ENCODE data around the gene GPR152. TPM values are rescaled to one million over a fixed set of nuclear protein-coding genes. Genes with fewer than 3 reads are reported as not detected.

The GPR152 gene
- total RNA-seq, 6 donors from 2014 or later, result not detected

DNA sequence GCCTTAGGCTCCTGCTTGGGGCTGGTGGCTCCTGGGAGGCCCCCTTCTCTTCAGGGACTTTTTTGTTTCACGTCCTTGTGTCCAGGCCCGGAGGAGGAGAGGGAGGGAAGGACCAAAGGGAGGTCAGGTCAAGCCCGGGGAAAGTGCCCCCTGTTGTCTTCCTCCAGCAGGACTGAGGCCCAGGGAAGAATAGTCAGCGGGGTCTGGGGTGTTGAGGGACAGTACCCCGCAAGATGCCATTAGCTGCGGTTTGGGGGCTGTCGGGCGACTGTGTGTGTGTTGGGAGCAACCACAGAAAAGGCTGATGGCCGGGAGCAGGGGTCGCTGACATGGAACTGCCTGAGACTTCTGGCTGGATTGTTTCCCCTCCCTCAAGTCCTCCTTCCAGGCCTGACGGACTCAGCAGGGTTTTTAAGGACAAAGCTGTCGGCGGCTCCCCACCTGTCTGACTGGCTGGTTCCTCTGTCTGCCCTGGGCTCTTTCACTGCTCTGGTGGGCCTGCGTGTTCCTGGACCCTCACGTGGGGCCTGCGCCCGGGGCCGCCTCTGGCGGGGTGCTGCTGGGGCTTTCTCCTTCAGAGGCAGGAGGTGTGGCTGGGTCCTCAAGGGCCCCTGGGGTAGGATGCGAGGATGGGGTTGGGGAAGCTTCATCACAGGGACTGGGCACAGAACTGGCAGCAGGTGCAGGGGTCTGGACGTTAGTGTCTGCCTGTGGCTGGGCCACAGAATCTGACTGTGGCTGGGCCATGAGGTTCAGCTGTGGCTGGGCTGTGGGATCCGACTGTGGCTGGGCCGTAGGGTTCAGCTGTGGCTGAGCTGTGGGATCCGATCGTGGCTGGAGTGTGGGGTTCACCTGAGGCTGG is 1.5 kb downstream of the GPR152 start:
- H3K27ac ChIP-seq, result peak overlapping the region in 3 of 4 donors; percentile 64 to 79 (median 74)
- H3K27me3 ChIP-seq, result no peaks in the 10 kb centered on the region
- 90 to 94% methylated on average over 15 to 19 of the region's 25 CpGs for WGBS, 2 donors
- TF ChIP-seq EP300 (IDR thresholded peaks at IDR 0.05), result no peak
- peaks cover 0 to 7% (median 5%) of the 10 kb centered on the region in 4 donors for H3K4me1 ChIP-seq
- no peak overlapping the region for H3K4me3 ChIP-seq
- no peaks in the 10 kb centered on the region for H3K36me3 ChIP-seq
- no peaks in the 10 kb centered on the region for H3K9me3 ChIP-seq
- ATAC-seq (ENCODE audit: low FRiP score in 2 of 2), result no peak
- peak in 1 of 2 donors; percentile 76 for DNase-seq

DNA sequence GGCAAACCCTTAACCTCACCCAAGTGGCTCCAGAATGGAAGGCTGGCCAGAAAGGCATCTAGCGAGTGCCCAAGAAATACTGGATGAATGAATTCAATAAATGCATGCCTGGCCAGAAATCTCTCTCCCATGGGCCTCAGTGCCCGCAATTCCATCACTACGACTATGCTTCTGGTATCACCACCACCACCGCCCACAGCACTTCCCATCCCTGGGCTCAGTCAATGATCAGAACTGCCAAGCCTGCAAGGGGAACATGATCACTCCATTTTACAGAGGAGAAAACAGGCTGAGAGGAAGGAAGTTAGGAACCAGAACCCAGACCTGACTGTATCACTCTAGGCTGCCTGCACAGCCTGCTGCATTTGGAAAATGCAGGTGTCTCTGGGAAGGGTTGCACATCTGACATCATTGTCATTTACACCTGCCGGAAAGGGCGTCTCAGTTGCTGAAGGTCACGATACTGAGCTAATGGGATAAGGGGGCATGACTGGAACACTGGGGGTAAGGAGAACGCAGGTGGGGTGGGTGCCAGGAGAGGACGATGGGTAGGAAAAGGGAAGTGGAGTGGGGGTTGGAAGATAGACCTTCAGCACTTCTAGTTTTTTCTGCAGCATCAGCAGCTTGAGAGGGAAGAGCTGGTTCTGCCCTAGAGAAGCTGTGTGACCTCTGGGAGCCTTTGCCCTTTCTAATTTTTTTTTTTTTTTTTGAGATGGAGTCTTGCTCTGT is 3.2 kb downstream of the GPR152 start:
- Histone ChIP-seq H3K9me3 (no peaks in the 10 kb centered on the region), H3K4me1 (peaks cover 4 to 13% (median 8%) of the 10 kb centered on the region in 4 donors), H3K4me3 (no peak overlapping the region), H3K27me3 (no peaks in the 10 kb centered on the region), H3K27ac (no peak overlapping the region), H3K36me3 (no peaks in the 10 kb centered on the region)
- 66 to 76% methylated on average over 9 of the region's 9 CpGs for WGBS, 2 donors
- ATAC-seq (ENCODE audit: low FRiP score in 2 of 2) (peak in 1 of 2 donors; percentile 39), DNase-seq (no peak)
- TF ChIP-seq POLR2A (IDR thresholded peaks at IDR 0.05) (no peak), CTCF (IDR thresholded peaks at IDR 0.05) (no peak), EP300 (IDR thresholded peaks at IDR 0.05) (no peak), POLR2AphosphoS5 (IDR thresholded peaks at IDR 0.05) (no peak)

GRCh38 chr11:67448220-67448609 is 4.3 kb downstream of the GPR152 start:
- Histone ChIP-seq H3K27me3 (no peaks in the 10 kb centered on the region), H3K9me3 (no peaks in the 10 kb centered on the region), H3K4me1 (peaks cover 5 to 16% (median 10%) of the 10 kb centered on the region in 4 donors), H3K27ac (no peak overlapping the region), H3K4me3 (no peak overlapping the region), H3K36me3 (no peaks in the 10 kb centered on the region)
- no peak for ATAC-seq (ENCODE audit: low FRiP score in 2 of 2)
- peak in 1 of 2 donors; percentile 33 for DNase-seq
- 91 to 95% methylated on average over 5 to 7 of the region's 7 CpGs for WGBS, 2 donors
- TF ChIP-seq POLR2AphosphoS5 (IDR thresholded peaks at IDR 0.05), result no peak
- no peak for TF ChIP-seq CTCF (IDR thresholded peaks at IDR 0.05)
- no peak for TF ChIP-seq POLR2A (IDR thresholded peaks at IDR 0.05)
- no peak for TF ChIP-seq EP300 (IDR thresholded peaks at IDR 0.05)

GRCh38 chr11:67445515-67445914 is 7.0 kb downstream of the GPR152 start:
- Histone ChIP-seq H3K4me1 (peaks cover 12 to 30% (median 23%) of the 10 kb centered on the region in 4 donors), H3K27ac (no peak overlapping the region), H3K4me3 (no peak overlapping the region), H3K27me3 (no peaks in the 10 kb centered on the region), H3K36me3 (peaks cover 0 to 16% (median 12%) of the 10 kb centered on the region in 4 donors), H3K9me3 (no peaks in the 10 kb centered on the region)
- TF ChIP-seq EP300 (IDR thresholded peaks at IDR 0.05), result no peak
- no peak for TF ChIP-seq POLR2A (IDR thresholded peaks at IDR 0.05)
- TF ChIP-seq CTCF (IDR thresholded peaks at IDR 0.05), result no peak
- ATAC-seq (ENCODE audit: low FRiP score in 2 of 2) (no peak), DNase-seq (no peak)
- WGBS, 2 donors, result 76 to 98% methylated on average over 5 of the region's 5 CpGs
